Astrocyte of the spinal cord (primary cell): ENCODE measurements around the gene DDX42.
"Not testable (repeated sequence)": the region's sequence is repeated elsewhere in the genome, so short reads cannot be mapped to it uniquely, and the experiment has no call there.

ENCODE experiments used
- DNase-seq: peaks from one replicate; pipeline ENCODE4 v3.0.0; 2011; ENCODE audit warnings: low read depth, low spot score
- H3K4me3 ChIP-seq: 2 replicates; pipeline ENCODE4 v1.5.1; 2011; ENCODE audit warnings: low read depth, mild to moderate bottlenecking, low read length, moderate library complexity
- CTCF ChIP-seq: IDR thresholded peaks from 2 replicates; pipeline ENCODE4 v1.5.1; 2012; ENCODE audit warnings: low read depth, mild to moderate bottlenecking, low read length, inconsistent platforms
- in situ Hi-C: cut with HindIII; loops from 2 replicates; pipeline ENCODE4 v1.10.0; 2017; ENCODE audit warnings: low sequenced_read_pairs

Gene DDX42

DNA sequence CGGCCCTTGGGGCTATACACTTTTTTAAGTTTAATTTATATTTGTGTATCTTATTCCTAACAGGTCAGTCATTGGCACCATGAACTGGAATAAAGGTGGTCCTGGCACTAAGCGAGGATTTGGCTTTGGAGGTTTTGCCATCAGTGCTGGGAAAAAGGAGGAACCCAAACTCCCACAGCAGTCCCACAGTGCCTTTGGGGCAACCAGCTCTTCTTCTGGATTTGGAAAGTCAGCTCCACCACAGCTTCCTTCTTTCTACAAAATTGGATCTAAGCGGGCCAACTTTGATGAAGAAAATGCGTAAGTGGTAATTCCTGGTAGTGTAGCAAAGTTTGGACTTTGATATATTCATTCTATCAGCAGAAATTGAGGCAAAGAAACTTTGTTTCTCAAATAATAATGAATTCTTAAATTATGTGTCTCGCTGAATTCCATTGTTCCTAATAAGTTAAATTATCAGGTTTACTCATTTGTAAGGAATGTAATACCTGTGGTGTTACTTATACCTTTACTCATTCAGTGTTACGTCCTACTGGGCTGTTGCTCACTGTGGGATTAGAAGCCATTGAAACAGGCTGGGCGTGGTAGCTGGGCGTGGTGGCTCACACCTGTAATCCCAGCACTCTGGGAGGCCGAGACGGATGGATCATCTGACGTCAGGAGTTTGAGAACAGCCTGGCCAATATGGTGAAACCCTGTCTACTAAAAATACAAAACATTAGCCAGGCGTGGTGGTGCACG, 13.2 kb downstream of the DDX42 start:
- no peak for TF ChIP-seq CTCF
- in situ Hi-C loops = no loop called here
- H3K4me3 ChIP-seq = no peak overlapping the region
- DNase-seq = no peak

DNA sequence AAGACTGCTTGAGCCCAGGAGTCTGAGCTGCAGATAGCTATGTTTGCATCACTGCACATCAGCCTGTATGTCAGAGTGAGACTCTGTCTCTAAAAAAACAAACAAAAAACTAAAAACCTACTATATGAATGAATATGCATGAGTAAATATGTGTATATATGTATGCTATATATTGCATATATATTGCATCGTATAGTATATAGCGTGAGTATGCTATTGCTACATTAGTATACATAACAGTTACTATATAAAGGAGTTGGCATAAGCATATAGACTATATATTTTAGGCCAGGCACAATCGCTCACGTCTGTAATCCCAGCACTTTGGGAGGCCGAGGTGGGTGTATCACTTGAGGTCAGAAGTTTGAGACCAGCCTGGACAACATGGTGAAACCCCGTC, 16.1 kb downstream of the DDX42 start:
- in situ Hi-C loops = no loop called here
- no peak for TF ChIP-seq CTCF
- H3K4me3 ChIP-seq = no peak overlapping the region
- DNase-seq = no peak

DNA sequence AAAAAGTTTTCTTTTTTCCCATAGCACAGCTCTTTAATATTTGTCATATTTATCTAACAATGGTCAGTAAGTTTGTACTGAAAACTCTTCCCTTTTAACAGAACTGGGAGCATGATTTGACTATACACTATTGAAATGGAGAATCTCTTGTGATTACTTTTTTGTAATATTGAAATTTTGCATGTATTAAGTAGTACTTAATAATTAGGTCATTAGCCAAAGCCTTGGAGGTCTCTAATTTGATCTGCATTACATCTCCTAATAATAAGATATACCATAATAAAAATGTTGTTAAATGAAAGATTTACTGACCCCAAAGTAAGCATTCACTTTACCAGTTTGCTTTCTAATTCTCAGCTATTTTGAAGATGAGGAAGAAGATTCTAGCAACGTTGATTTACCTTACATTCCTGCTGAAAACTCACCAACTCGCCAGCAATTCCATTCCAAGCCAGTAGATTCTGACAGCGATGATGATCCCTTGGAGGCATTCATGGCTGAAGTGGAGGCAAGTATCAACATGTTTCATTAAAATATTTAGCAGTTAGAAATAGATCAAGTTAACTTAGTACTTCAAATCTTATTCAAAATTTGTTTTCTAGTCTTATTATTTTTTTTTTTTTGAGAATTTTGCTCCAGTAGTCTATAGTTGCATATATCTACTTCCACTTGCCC, 18.2 kb downstream of the DDX42 start:
- in situ Hi-C loops = no loop called here
- no peak for DNase-seq
- TF ChIP-seq CTCF = no peak
- no peak overlapping the region for H3K4me3 ChIP-seq

DNA sequence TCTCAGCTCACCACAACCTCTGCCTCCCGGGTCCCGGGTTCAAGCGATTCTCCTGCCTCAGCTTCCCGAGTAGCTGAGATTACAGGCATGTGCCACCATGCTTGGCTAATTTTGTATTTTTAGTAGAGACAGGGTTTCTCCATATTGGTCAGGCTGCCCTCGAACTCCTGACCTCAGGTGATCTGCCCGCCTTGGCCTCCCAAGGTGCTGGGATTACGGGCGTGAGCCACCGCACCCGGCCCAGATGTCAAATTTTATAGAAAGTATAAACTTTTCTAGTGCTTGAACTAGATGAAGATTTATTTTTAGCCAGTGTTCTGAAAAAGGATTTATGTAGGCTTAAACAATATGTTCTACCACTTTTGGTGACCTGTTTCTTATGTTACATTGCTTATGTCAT, 22.4 kb downstream of the DDX42 start:
- in situ Hi-C loops, H3K4me3 ChIP-seq, DNase-seq: not testable (repeated sequence)

DNA sequence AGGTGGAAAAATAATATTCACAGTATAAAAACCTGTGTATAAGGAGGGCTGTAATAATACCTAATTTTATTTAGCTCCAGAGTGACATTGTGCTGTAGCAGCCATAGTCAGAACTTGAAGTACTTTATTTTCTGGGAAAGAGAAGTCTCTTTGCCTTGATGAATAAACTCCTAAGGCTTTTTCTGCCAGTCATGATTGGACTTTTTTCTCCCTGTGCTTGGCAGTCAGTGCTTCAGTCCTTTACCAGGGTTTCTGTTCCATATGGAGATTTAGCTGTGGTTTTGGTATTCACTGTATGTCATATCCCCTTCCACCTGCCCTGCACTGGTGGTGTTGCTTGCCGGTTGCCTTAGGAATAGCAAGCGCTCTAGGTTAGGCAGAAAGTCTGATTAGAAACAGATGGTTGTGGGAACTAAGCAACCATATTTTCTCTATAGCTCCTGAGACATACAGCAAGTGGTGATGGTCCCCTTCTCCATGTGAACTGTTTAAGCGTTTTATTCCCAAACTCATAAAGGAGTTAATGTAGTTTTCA, 24.7 kb downstream of the DDX42 start:
- no peak for TF ChIP-seq CTCF
- no peak for DNase-seq
- in situ Hi-C loops = no loop called here
- H3K4me3 ChIP-seq = no peak overlapping the region

GRCh38 chr17:63800783-63801182, 26.8 kb downstream of the DDX42 start:
- in situ Hi-C loops = no loop called here
- no peak for TF ChIP-seq CTCF
- DNase-seq = no peak
- H3K4me3 ChIP-seq = no peak overlapping the region

GRCh38 chr17:63804328-63804727, 30.4 kb downstream of the DDX42 start:
- in situ Hi-C loops = no loop called here
- no peak for DNase-seq
- TF ChIP-seq CTCF = no peak
- H3K4me3 ChIP-seq = no peak overlapping the region
